SK-N-MC (cell line): Measurements from ENCODE around the gene HEATR3.

ENCODE experiments used
- EZH2 ChIP-seq: fragments of 200-600 bp; sonication (generic); IDR thresholded peaks from one replicate; pipeline ENCODE4 v1.6.1; 2017; ENCODE audit warnings: antibody characterized with exemption
- FOXP2 ChIP-seq: optimal IDR thresholded peaks from 2 replicates; pipeline ENCODE3; 2011; ENCODE audit warnings: mild to moderate bottlenecking, moderate library complexity; ENCODE audit not compliant: insufficient read depth; ENCODE audit errors: extremely low read length, control extremely low read depth
- POLR2AphosphoS5 ChIP-seq: IDR thresholded peaks from 2 replicates; pipeline ENCODE4 v1.6.1; 2012; ENCODE audit warnings: mild to moderate bottlenecking, low read depth, low read length, borderline replicate concordance

GRCh38 chr16:50096791-50097190 is 31.0 kb downstream of the HEATR3 start:
- no peak for TF ChIP-seq FOXP2
- no peak for TF ChIP-seq POLR2AphosphoS5
- no peak for TF ChIP-seq EZH2
